Renal pelvis (tissue), 4 donors: Measurements from ENCODE around the gene ATP23. TPM values are rescaled to one million over a fixed set of nuclear protein-coding genes. Genes with fewer than 3 reads are reported as not detected.

ENCODE experiments used
- DNase-seq: peaks from one replicate; pipeline ENCODE4 v3.0.0-alpha.2; 2013
- polyA plus RNA-seq, 3 donors: library from polyadenylated mRNA; unstranded; fragments of 120-200 nt; gene quantifications; one replicate each; pipeline ENCODE4 v1.2.1, GENCODE V29; 2013; ENCODE audit not compliant: insufficient read length in 3 of 3

ATP23 gene
- polyA plus RNA-seq, 3 donors, result 11.6 to 12.6 (median 12.3) TPM

DNA sequence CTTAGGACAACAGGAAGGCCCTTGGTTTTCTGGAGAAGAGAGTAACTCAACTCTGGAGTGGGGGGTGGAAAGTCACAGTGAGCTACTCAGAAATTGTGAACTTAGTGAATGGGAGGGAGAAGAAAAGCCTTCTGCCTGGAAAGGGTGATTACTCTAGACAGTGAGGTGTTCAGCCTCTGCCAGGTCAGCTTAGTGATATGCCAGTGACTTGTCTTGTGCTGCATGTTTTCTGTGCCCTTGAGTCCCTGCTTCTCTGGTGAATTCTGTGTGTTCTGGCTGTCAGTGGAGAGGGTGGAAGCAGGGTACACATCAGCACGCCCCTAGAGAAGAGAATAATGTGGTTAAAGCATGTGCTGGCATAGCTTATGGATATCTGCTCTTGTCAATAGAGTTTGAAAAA lies 13.4 kb downstream of the ATP23 start:
- DNase-seq, result no peak

DNA sequence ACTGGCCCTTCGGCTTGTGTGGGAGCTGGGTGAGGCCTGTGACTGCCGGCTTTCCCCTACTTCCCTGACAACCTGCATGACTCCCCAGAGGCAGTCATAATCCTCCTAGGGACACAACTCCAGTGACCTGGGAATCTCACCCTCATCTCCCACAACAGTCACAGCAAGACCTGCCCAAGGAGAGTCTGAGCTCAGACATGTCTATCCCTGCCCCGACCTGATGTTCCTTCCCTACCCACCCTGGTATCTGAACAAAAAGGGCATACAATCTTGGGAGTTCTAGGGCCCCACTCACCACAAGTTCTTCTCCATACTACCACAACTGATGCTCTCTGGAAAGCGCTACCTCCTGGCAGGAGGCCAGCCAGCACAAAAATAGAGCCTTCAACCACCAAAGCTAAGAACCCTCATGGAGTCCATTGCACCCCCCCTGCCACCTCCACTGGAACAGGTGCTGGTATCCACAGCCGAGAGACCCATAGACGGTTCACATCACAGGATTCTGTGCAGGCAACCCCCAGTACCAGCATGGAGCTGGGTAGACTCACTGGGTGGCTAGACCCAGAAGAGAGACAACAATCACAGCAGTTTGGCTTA lies 16.8 kb downstream of the ATP23 start:
- no peak for DNase-seq

DNA sequence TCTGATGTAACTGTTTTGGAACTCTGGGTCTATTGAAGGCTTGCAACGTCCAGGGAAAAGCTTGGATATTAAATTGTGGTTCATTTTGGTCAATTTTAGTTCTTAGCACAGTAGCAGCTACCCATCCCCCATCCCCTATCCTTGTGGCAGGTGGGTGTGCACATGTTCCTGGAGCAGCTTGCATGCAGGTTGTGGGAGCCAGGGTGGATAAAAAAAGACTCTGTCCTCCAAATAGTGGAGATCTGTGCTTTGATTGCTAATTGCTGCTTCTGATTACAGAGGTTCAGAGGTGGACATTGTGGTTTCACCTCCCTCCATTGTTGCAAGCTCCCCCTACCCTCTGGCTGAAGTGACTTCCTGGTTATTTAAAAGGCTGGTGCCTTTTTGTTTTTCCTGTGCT lies 23.1 kb downstream of the ATP23 start:
- DNase-seq, result no peak

DNA sequence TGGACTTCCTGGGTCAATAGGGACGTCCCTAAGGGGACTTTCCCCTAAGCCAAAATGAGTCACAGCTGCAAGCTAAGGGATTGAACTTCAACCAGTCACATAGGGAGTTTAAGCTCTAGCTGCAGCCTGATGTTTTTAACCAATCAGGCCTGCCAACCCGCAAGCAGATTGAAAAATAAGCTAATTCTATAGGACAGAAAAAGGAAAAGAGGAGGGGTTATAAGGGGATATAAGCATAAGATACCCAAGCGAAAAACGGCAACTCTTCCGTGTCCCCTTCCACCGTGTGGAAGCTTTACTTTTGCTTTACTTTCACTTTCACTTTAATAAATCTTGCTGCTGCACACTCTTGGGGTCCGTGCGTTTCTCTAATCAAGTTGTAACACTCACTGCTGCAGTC lies 24.4 kb downstream of the ATP23 start:
- DNase-seq, result no peak

DNA sequence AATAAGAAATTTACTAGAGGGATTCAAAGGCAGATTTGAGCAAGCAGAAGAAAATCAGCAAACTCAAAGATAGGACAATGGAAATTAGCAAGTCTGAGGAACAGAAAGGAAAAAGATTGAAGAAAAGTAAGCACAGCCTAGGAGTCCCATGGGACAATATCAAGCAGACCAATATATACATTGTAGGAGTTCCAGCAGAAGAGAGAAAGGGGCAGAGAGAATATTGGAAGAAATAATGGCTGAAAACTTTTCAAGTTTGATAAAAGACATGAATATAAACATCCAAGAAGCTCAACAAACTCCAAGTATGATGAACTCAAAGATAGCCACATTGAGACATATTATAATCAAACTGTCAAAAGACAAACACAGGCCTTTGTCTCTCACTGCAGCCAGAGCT lies 25.2 kb downstream of the ATP23 start:
- DNase-seq, result no peak

DNA sequence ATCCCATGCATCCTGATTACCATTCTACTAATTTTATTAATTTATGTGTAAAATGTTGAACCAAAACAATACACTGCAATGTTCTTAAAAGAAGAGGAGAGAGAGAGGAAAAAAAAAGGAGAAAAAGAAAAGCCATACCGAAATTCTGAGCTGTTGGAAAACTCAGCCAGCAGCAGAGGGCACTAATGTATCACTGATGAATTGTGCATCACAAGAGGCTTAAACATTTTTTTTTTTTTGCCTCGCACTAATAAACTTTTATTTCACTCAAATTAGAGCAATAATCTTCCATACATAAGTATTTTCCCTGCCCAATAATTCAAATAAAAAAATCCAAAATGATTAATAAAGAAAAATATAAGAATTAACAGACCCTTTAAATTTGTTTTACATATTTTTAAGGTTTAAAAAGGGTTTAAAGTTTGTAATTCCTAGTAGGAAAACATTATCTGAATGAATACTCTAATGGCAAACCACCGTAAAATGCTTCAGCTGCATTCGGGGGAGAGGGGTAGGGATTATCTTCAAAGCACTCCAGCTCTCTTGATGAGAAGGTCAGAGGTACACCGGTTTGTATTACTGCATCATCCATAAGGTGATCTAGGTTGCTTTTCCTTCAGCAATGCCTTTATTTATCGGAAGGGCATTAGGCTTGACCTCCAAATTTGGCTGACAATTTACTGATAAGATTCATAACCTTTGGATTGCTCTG lies 41.9 kb downstream of the ATP23 start:
- DNase-seq, result peak; percentile 52

DNA sequence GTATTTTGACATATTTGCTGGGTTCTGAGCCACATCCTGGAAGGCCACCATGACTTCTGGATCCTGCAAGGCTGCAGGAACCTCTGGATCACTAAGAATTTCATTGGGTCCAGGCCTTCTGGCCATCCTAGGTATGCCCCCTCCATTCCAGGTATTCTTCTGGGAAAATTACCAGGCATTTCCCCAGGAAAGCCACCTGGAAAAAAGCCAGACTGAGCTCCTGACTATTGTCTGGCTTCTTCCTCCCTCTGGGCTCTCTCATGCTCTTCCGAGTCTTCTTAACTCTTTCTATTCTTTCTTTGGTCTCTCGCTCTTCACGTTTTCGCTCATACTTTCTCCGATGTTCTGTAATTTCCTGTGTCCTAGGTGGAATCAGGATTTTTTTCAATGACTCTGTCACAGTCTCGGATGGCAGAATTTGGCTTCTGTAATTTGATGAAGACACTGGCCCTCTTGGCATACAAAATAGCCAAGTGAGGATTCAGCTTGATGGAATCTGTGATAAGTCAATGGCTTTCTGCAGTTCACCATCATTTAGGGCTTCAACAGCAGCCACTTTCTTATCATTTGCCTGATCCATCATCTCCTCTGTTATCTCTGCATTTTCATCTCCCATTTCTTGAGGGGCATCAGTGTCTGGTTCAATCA lies 42.6 kb downstream of the ATP23 start:
- DNase-seq, result no peak

DNA sequence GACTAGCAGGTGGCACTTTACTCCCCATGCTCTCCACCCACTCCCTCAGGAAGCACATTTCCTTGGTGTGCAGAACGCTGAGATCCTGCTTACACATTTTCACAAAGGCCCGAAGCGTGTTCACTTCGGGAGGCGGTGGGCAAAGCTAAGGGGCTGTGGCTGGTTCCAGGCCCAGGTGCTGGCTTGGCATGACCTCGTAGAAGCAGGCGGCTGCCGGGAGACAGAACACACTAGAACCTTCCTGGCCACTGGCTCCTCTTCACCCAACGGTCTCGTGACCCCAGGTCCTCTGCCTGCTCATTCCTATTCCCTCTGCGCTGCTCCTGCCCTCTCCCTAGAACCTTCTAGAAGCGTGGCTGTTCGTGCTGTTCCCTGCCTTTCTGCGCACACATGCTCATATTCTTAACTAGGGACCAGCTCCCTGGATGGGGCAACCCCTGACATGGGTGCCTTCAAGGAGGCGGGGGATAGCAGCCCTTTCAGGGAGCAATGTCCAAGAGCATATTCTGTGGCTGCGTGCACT lies 43.3 kb downstream of the ATP23 start:
- DNase-seq, result no peak

DNA sequence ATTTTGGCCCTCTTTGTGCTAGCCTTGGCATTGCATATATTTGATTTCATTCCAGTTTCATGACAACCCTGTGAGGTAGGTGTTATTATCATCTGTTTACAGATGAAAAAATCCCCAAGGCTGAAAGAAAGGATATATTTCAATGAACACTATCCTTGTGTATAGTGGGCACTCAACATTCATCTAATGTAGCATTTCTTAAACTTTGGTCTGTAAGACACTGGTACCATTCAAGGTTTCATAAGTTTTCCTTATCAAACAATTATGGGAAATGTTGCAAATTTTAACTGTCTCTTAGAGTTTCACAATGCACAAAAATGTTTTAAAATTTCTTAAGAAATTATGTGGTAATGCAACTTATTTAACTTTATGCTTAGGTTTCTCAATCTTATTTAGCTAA lies 44.3 kb downstream of the ATP23 start:
- DNase-seq, result no peak

DNA sequence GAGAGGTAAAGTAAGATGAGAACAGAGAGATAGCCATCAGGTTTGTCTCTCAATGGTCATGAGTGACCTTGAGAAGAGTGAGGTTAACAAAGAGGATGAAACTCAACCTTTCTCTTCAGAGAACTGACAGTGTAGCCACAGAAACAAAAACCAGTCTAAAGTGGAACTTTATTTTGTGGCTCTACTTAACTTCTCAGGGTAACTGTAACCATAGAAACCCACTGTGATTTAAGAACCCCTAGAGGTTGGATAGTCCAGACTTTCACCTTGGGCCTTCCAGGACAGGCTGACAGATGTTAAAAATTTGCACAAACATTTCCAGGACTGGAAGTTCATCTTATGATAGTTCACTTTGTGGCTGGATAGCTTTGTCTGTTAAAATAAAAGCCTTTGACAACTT lies 48.5 kb downstream of the ATP23 start:
- no peak for DNase-seq

DNA sequence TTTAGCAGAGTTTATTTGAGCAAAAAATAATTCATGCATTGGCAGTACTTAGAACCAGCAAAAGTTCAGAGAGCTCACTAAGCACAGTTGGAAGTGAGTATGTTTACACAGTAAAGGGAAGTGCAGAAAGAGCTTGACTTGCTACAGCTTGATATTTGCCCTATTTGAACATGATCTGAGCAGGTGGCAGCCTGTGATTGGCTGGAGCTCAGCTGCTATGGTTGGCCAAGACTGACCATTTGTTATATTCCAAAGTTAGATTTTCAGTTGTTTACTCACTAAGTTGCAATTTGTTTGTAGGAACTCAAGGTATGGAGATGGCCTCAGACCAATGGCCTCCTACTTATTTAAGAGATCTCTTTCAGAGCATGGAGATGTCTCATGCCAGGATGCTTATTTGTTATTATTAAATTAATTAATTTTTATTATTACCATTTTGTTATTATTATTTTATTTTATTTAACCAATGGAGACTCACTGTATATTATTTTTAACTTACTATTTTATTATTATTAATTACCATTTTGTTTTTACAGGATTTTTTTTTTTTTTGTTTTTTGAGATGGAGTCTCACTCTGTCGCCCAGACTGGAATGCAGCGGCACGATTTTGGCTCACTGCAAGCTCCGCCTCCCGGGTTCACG lies 49.0 kb downstream of the ATP23 start:
- no peak for DNase-seq

DNA sequence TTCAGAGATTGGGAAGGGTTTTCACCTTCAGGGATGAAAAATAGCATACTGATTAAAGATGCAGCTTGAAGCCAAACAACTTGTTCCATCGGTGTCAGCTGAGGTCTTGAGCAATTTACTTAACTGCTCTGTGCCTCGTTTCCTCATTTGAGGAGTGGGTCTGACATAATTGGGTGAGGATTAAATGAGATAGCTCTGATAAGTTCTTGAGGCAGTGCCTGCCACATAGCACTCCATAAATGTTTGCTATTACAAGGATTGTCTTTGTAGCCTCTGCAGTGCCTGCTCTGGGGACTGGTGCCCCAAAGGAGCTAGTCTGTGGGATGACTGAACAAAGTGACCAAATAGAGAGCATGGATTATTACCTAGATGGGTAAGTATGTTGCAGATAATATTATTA lies 50.6 kb downstream of the ATP23 start:
- no peak for DNase-seq

DNA sequence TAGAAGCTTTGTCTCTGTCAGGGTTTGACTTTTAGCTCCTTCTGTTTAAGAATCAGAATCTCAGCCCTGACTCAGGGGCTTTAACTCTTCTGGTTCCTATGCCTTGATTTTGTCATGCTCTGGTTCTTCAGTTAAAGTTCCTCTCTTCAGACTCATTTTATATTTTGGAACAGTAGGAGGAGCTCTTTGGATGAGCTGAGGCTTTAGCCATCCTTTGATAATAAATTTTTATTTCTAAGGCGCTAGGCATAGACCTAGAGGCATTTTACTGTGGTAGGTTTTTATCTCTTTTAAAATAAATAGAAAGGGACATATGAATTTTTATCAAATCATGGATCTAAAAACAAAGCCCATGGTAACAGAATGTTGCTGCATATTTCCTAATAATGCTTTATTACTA lies 51.7 kb downstream of the ATP23 start:
- no peak for DNase-seq

DNA sequence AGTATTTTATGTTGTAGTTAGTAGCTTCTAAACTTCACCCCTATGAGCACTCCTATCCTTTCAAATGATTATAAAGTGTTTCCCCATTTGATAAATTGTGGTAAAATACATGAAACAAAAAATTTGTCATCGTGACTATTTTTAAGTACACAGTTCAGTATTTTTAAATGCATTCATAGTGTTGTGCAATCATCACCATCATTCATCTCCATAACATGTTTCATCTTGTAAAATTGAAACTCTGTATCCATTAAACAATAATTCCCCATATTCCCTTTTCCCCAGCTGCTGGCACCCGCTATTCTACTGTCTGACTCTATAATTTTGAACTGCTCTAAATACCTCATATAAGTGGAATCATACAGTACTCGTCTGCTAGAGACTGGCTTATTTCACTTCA lies 52.5 kb downstream of the ATP23 start:
- DNase-seq, result no peak

DNA sequence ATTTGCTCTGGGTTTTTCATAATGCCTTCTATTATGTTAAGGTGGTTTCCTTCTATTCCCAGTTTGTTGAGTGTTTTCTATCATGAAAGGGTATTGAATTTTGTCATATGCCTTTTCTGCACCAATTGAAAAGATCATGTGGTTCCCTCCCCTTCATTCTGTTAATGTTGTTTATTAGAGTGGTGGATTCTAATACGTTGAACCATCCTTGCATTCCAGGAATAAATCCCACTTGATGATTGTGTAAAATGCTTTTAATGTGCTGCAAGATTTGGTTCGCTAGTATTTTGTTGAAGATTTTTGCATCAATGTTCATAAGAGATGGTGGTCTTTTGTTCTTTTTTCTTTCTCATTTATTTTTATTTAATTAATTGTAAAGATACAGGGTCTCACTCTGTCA lies 55.2 kb downstream of the ATP23 start:
- no peak for DNase-seq

DNA sequence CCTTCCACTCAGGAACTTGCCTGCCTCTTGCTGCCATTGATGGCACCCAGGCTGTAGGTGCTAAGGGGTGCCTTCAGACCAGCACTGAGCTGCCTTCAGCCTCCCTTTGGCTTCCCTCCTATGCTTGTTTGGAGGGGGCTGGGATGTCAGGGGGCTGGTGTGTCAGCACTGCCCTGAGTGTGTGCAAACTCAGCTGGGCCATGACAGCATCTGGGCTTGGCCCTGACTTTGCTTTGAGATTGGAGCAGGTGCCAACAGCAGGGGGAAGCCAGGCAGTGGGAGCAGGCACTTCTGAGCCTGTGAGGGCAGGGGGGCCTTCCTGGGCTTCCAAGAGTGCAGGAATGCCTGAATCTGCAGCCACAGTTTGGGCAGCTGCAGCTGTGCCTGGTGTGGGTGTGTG lies 56.9 kb downstream of the ATP23 start:
- no peak for DNase-seq

DNA sequence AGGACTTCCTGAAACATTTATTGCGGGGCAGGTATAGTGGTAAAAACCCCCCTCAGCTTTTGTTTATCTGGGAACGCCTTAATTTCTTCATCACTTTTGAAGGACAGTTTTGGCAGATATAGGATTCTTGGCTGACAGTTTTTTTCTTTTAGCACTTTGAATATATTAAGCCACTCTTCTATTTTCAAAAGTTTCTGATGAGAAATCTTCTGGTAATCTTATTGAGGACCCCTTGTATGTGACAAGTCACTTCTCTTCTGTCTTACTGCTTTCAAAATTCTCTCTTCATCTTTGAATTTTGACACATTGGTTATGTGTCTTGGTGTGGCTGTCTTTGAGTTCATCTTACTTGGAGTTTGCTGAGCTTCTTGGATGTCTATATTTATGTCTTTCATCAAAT lies 59.1 kb downstream of the ATP23 start:
- DNase-seq, result no peak

DNA sequence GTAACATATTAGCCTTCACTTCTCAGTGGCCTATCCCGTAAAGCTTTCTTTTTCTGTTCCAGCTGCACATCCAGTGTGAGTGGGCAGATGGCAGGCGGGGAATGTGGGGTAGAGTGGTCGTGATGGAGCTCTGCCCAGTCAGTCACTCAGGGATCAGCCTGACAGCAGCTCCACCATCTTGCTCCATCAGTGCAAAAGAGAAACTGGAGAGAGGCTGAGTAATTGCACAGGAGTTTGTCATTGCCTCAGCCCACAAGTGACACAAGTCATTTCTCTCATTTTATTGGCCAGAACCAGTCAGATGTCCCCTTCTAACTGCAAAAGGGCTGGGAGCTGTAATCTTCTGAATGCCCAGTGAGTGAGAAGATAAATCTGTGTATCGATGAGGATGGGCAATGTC lies 66.5 kb downstream of the ATP23 start:
- no peak for DNase-seq

DNA sequence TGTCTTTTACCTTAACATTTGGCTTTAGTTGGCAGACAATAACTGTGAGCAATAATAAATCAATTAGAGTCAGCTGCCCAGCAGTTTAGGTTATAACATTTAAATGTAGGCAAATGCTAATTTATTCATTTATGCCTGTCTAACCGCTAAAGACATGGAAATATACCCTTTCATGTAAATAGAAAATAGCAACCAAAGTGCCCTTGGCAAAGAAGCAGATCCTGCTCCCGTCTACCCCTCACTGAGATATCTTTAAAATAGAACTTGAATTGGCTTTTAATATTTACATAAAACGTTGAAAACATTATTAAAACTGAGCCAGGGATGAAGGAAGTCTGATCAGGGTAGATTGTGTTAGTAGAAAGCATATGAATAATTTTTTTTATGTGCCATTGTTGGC lies 67.3 kb downstream of the ATP23 start:
- DNase-seq, result no peak
